Sigmoid colon (tissue), 7 donors: ENCODE data around the gene ELAVL2. TPM values are rescaled to one million over a fixed set of nuclear protein-coding genes. Genes with fewer than 3 reads are reported as not detected.

ENCODE experiments used
- DNase-seq: peaks from one replicate; pipeline ENCODE4 v3.0.0-alpha.2; 2019
- H3K27ac ChIP-seq, 4 donors: fragments of 200-600 bp; sonication (generic); one replicate each; pipeline ENCODE4 v1.5.1; 2016 to 2019; ENCODE audit warnings: mild to moderate bottlenecking in 1 of 4
- H3K27me3 ChIP-seq, 3 donors: fragments of 200-600 bp; sonication (generic); one replicate each; pipeline ENCODE4 v1.5.1; 2019; ENCODE audit warnings: mild to moderate bottlenecking in 1 of 3
- H3K36me3 ChIP-seq, 4 donors: fragments of 200-600 bp; sonication (generic); one replicate each; pipeline ENCODE4 v1.5.1; 2016 to 2019
- H3K4me1 ChIP-seq, 4 donors: fragments of 200-600 bp; sonication (generic); one replicate each; pipeline ENCODE4 v1.5.1; 2017 to 2019
- H3K4me3 ChIP-seq, 4 donors: fragments of 200-600 bp; sonication (generic); one replicate each; pipeline ENCODE4 v1.5.1; 2017 to 2019; ENCODE audit warnings: mild to moderate bottlenecking in 2 of 4, moderate library complexity in 1 of 4
- H3K9me3 ChIP-seq, 4 donors: fragments of 200-600 bp in 3 of 4; sonication (generic) in 3 of 4; one replicate each; pipeline versions ENCODE4 v1.5.1 to v1.6.1; 2013 to 2019
- EP300 ChIP-seq, 4 donors: sonication (generic); formaldehyde crosslinking; IDR thresholded peaks; one replicate each; pipeline ENCODE4 v1.6.1; 2017; ENCODE audit warnings: antibody characterized with exemption in 4 of 4
- POLR2A ChIP-seq, 2 donors: fragments of 450-650 bp; IDR thresholded peaks; one replicate each; pipeline ENCODE4 v1.6.1; 2016; ENCODE audit warnings: antibody characterized with exemption in 2 of 2, mild to moderate bottlenecking in 2 of 2, moderate library complexity in 2 of 2
- POLR2AphosphoS5 ChIP-seq, 4 donors: sonication (generic); formaldehyde crosslinking; IDR thresholded peaks; one replicate each; pipeline ENCODE4 v1.6.1; 2017; ENCODE audit warnings: antibody characterized with exemption in 4 of 4
- WGBS, 2 donors: extraction: QIAGEN DNeasy Blood & Tissue Kit; methylation state at CpG; one replicate each; pipeline ENCODE4 v1.1.7; 2013; 5-methylcytosine and 5-hydroxymethylcytosine counted together
- intact Hi-C: fragments of 100-400 bp; cut with DNase I; formaldehyde crosslinking; loops from one replicate; pipeline ENCODE4 v1.15.1; 2023
- polyA plus RNA-seq, 3 donors: library from polyadenylated mRNA; stranded (reverse); fragments of 200-250 nt; gene quantifications; one replicate each; pipeline ENCODE4 v1.2.3, GENCODE V29; 2013
- total RNA-seq, 4 donors: library from RNA; depleted of rRNA; stranded (reverse); fragments of >200 nt; gene quantifications; one replicate each; pipeline ENCODE4 v1.1.0, GENCODE V29; 2016
- TF ChIP-seq, protein P1 (sequence below), 4 experiments: fragments of 450-650 bp in 3 of 4; fragments of 200-600 bp in 1 of 4; IDR thresholded peaks; one replicate each; pipeline ENCODE4 v1.5.1; 2016 to 2019; ENCODE audit warnings: antibody characterized with exemption in 4 of 4, mild to moderate bottlenecking in 3 of 4, moderate library complexity in 2 of 4
- donor health status: healthy with polysubstance abuse.
- donor health status: Bipolar disorder and iron deficiency.
- donor health status: healthy.

Gene ELAVL2
- total and polyA plus RNA-seq, 7 donors: 0.16 to 0.36 (median 0.22) TPM; not detected in 4

DNA sequence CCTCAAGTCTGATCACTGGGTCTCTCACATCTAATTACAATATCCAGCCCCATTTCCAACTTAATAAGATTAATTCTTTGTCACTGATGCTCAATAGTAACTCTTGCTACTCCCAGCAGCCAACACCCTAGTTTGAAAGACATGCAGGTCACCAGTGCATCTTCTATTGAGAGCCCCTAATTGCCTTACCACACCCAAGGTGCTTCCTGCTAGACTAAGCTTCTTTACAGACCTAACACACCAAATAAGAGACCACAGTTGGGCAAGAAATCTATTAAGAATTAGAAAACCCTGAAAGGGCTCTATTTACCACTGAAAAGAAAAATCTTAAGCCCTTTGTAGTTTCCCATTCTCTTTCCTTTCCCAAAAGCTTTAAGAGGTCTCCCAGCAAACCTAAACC lies 26.5 kb downstream of the ELAVL2 start:
- DNase-seq: no peak
- Histone ChIP-seq H3K27me3 (peaks cover 0 to 6% (median 0%) of the 10 kb centered on the region in 3 donors), H3K36me3 (no peaks in the 10 kb centered on the region), H3K4me3 (no peak overlapping the region), H3K4me1 (no peaks in the 10 kb centered on the region), H3K27ac (no peak overlapping the region), H3K9me3 (no peaks in the 10 kb centered on the region)
- intact Hi-C loops: no loop called here
- no peak for TF ChIP-seq POLR2A (IDR thresholded peaks at IDR 0.05)
- TF ChIP-seq POLR2AphosphoS5 (IDR thresholded peaks at IDR 0.05): no peak
- no peak for TF ChIP-seq EP300 (IDR thresholded peaks at IDR 0.05)

DNA sequence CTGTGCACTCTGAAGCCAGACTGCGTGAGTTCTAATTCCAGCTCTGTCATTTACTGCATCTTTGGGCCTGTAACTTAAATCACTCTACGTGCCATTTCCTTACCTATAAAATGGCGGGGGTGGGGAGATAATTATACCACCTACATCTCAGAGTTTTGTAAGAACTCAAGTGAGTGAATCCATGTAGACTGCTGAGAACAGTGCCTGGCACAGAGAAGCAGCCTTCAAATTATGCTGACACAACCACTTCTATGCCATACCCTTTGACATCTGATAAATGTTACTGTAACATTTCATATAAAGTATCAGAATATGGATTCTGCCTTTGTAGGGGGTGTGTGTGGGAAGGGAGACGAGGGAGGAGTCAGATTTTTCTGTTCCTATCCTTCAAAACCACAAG lies 27.7 kb downstream of the ELAVL2 start:
- intact Hi-C loops: no loop called here
- H3K27me3 ChIP-seq: no peaks in the 10 kb centered on the region
- H3K27ac ChIP-seq: no peak overlapping the region
- no peaks in the 10 kb centered on the region for H3K36me3 ChIP-seq
- no peak for DNase-seq
- no peaks in the 10 kb centered on the region for H3K4me1 ChIP-seq
- WGBS, 2 donors: 81 to 88% methylated on average over 4 of the region's 4 CpGs
- no peaks in the 10 kb centered on the region for H3K9me3 ChIP-seq
- TF ChIP-seq, protein P1, sequence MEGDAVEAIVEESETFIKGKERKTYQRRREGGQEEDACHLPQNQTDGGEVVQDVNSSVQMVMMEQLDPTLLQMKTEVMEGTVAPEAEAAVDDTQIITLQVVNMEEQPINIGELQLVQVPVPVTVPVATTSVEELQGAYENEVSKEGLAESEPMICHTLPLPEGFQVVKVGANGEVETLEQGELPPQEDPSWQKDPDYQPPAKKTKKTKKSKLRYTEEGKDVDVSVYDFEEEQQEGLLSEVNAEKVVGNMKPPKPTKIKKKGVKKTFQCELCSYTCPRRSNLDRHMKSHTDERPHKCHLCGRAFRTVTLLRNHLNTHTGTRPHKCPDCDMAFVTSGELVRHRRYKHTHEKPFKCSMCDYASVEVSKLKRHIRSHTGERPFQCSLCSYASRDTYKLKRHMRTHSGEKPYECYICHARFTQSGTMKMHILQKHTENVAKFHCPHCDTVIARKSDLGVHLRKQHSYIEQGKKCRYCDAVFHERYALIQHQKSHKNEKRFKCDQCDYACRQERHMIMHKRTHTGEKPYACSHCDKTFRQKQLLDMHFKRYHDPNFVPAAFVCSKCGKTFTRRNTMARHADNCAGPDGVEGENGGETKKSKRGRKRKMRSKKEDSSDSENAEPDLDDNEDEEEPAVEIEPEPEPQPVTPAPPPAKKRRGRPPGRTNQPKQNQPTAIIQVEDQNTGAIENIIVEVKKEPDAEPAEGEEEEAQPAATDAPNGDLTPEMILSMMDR (IDR thresholded peaks at IDR 0.05): no peak
- no peak for TF ChIP-seq EP300 (IDR thresholded peaks at IDR 0.05)
- no peak for TF ChIP-seq POLR2AphosphoS5 (IDR thresholded peaks at IDR 0.05)
- no peak for TF ChIP-seq POLR2A (IDR thresholded peaks at IDR 0.05)
- no peak overlapping the region for H3K4me3 ChIP-seq

DNA sequence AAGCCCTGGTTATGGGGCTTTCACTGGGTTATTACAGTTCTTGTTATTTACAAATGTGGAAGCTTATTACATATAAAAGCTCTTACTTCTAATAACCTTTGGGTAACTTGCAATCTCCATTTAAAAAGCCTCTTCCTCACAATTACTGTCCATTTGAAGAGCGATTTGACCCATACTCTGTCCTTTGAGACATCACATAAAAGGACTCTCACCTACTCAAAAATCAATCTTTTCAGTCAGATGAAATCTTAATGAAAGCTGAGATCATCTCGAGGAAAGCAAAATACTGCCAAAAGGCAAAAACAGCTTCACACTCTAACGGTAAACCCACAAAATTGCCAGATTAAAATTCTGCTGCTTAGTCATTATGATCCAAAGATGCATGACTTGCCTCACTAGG lies 29.8 kb downstream of the ELAVL2 start:
- Histone ChIP-seq H3K27me3 (no peaks in the 10 kb centered on the region), H3K27ac (no peak overlapping the region), H3K9me3 (no peaks in the 10 kb centered on the region), H3K4me3 (no peak overlapping the region), H3K4me1 (no peaks in the 10 kb centered on the region), H3K36me3 (no peaks in the 10 kb centered on the region)
- intact Hi-C loops: no loop called here
- TF ChIP-seq POLR2A (IDR thresholded peaks at IDR 0.05) (no peak), POLR2AphosphoS5 (IDR thresholded peaks at IDR 0.05) (no peak), EP300 (IDR thresholded peaks at IDR 0.05) (no peak)
- TF ChIP-seq, protein P1 (IDR thresholded peaks at IDR 0.05): no peak
- DNase-seq: no peak
- 92 to 93% methylated on average over 3 of the region's 3 CpGs for WGBS, 2 donors

DNA sequence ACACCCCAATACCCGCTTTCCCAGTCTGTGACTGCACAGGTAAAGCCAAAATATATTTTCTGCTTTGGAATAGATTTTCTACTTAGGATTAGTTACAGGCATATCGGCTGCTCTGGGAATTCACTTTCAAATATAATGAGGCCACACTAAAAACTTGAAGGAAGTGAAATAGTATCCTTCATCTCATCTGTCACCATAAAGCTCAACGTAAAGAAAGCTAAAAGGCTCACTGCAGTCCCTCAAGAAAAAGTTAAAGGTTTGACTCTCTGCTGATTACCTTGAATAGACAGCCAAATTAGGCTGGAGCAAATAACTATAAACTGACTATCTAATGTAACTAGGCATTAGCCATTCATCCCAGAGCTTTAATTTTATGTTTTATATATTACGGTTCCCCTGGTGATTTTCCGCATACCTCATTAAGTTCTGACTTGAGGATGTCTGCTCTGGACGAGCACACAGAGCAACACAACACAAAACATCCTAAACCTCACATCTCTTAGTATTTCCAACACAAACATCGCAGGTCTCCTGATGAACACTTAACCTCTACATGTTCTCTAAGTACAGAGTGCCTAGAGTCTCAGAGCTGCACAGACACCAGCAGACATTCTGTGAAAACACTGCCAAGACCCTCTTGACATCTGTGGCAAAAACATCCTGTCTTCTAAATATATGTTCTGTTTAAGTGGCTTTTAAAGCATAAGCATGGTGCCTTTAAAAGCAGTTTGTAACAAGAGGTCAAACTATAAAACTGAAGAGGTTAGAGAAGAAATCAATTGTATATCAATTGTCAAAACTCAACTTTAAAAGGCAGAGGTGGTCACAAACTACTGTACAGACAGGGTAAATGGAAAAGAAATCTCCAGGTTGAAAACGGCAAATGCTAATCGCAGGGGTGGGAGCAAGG lies 35.4 kb downstream of the ELAVL2 start:
- intact Hi-C loops: no loop called here
- no peaks in the 10 kb centered on the region for H3K4me1 ChIP-seq
- TF ChIP-seq POLR2A (IDR thresholded peaks at IDR 0.05) (no peak), EP300 (IDR thresholded peaks at IDR 0.05) (no peak), POLR2AphosphoS5 (IDR thresholded peaks at IDR 0.05) (no peak)
- TF ChIP-seq, protein P1 (IDR thresholded peaks at IDR 0.05): no peak
- H3K27ac ChIP-seq: no peak overlapping the region
- H3K4me3 ChIP-seq: no peak overlapping the region
- H3K27me3 ChIP-seq: no peaks in the 10 kb centered on the region
- H3K36me3 ChIP-seq: no peaks in the 10 kb centered on the region
- no peak for DNase-seq
- WGBS, 2 donors: 66 to 82% methylated on average over 9 of the region's 9 CpGs
- no peaks in the 10 kb centered on the region for H3K9me3 ChIP-seq

DNA sequence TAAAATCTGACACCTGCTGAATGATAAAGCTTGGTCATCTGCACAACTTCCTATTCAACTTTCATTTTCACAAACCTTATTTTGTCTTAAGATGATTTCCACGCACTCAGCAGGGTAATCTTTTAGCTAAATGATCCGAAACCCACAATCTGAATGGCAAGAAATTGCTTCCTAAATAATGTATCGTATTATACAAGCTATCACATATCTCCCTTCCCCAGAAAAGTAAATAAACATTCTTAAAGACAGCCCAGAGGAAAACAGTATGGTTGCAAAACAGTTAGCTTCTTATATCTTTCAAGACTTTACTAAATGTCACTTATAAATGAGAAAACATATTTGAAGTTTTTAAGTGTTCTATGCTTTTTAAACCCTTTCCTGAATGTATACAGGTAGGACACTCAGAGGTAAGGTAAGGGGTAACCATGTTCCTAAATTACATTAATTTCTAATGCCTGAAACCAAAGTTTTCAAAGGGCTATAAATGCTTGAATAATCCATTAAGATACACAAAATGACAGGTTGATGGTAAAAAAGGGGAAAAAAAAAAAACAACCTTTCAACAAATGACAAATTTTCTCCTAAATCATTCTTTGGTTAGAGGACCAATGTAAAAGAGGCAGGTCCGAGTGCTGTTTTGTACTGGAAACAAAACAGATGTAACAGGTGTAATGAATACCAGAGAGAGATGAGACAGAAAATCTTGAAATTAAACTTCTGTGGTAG lies 36.3 kb downstream of the ELAVL2 start:
- DNase-seq: no peak
- WGBS, 2 donors: 81 to 82% methylated on average over 4 of the region's 4 CpGs

More for the DNA sequence above, 36.3 kb downstream of the ELAVL2 start:
- intact Hi-C loops: no loop called here
- TF ChIP-seq EP300 (IDR thresholded peaks at IDR 0.05) (no peak), POLR2AphosphoS5 (IDR thresholded peaks at IDR 0.05) (no peak), POLR2A (IDR thresholded peaks at IDR 0.05) (no peak)
- TF ChIP-seq, protein P1 (IDR thresholded peaks at IDR 0.05): no peak
- Histone ChIP-seq H3K9me3 (no peaks in the 10 kb centered on the region), H3K4me3 (no peak overlapping the region), H3K27ac (no peak overlapping the region), H3K4me1 (no peaks in the 10 kb centered on the region), H3K27me3 (no peaks in the 10 kb centered on the region), H3K36me3 (no peaks in the 10 kb centered on the region)
